GDM1 (cell line): ENCODE results near the gene ZIC5.

ENCODE experiments used
- DNase-seq: peaks from one replicate; lab custom pipeline; 2025; lab: John Stamatoyannopoulos, UW

The ZIC5 gene

GRCh38 chr13:99987154-99988019 lies 15.8 kb upstream of the ZIC5 start:
- no peak for DNase-seq

GRCh38 chr13:99986741-99987140 lies 15.2 kb upstream of the ZIC5 start:
- DNase-seq: no peak

GRCh38 chr13:99985886-99986527 lies 14.4 kb upstream of the ZIC5 start:
- DNase-seq: no peak

GRCh38 chr13:99985241-99985874 lies 13.8 kb upstream of the ZIC5 start:
- no peak for DNase-seq

- DNase-seq: no peak
These were observed 13.1 kb upstream of the ZIC5 start for GRCh38 chr13:99984461-99985240.

- no peak for DNase-seq
These were observed 12.2 kb upstream of the ZIC5 start for GRCh38 chr13:99983499-99984401.

- DNase-seq: no peak
These were observed 11.3 kb upstream of the ZIC5 start for GRCh38 chr13:99982731-99983498.

GRCh38 chr13:99982036-99982730 lies 10.6 kb upstream of the ZIC5 start:
- no peak for DNase-seq

- no peak for DNase-seq
These were observed 10.1 kb upstream of the ZIC5 start, which contains the start of gene ZIC2 for GRCh38 chr13:99981735-99982035. Gene ZIC2, plus strand, starts transcription at chr13:99981784. Its CDS starts 281 bp downstream, at chr13:99982065.

GRCh38 chr13:99980824-99981734 lies 9.5 kb upstream of the ZIC5 start:
- DNase-seq: no peak

- DNase-seq: no peak
These were observed 8.7 kb upstream of the ZIC5 start for GRCh38 chr13:99980201-99980823.

- no peak for DNase-seq
These were observed 8.1 kb upstream of the ZIC5 start for GRCh38 chr13:99979453-99980200.

- DNase-seq: no peak
These were observed 7.4 kb upstream of the ZIC5 start for GRCh38 chr13:99978799-99979452.

- no peak for DNase-seq
These were observed 6.6 kb upstream of the ZIC5 start for GRCh38 chr13:99977912-99978798.

- DNase-seq: no peak
These were observed 5.9 kb upstream of the ZIC5 start for GRCh38 chr13:99977334-99977911.

GRCh38 chr13:99976575-99976974 lies 5.0 kb upstream of the ZIC5 start:
- DNase-seq: no peak
